CD14-positive monocyte (primary cell): Measurements from ENCODE around the gene BCL7B. TPM values are rescaled to one million over a fixed set of nuclear protein-coding genes. Genes with fewer than 3 reads are reported as not detected.

Source experiments
- DNase-seq, 3 donors: peaks; one replicate each; pipeline ENCODE4 v3.0.0-alpha.2; 2011 to 2022
- H2AFZ ChIP-seq: 2 replicates; pipeline ENCODE4 v1.6.0; 2012; ENCODE audit warnings: mild to moderate bottlenecking, low read depth, low read length, inconsistent platforms; ENCODE audit not compliant: insufficient read depth, poor library complexity, severe bottlenecking
- H3K27ac ChIP-seq, 2 donors: 1 replicate in 1 of 2; 2 replicates in 1 of 2; pipeline ENCODE4 v1.5.1; 2012 to 2013; ENCODE audit warnings: low read length in 2 of 2, control low read depth in 1 of 2, inconsistent platforms in 1 of 2, low read depth in 1 of 2, mild to moderate bottlenecking in 1 of 2
- H3K27me3 ChIP-seq, 2 donors: one replicate each; pipeline versions ENCODE4 v1.6.0 to v1.6.1; 2011 to 2013; ENCODE audit warnings: low read length in 2 of 2; ENCODE audit not compliant: control insufficient read depth in 2 of 2, insufficient read depth in 2 of 2
- H3K36me3 ChIP-seq, 2 donors: replicated peaks in 1 of 2; 1 replicate in 1 of 2; 2 replicates in 1 of 2; pipeline versions ENCODE4 v1.5.1 to v1.6.1; 2012 to 2013; ENCODE audit warnings: low read length in 2 of 2, control low read depth in 1 of 2, inconsistent platforms in 1 of 2, mild to moderate bottlenecking in 1 of 2; ENCODE audit not compliant: insufficient read depth in 2 of 2, control insufficient read depth in 1 of 2
- H3K4me1 ChIP-seq, 2 donors: 1 replicate in 1 of 2; 2 replicates in 1 of 2; pipeline versions ENCODE4 v1.5.1 to v1.6.1; 2012 to 2013; ENCODE audit warnings: low read length in 2 of 2, control low read depth in 1 of 2, inconsistent platforms in 1 of 2, mild to moderate bottlenecking in 1 of 2, moderate library complexity in 1 of 2; ENCODE audit not compliant: insufficient read depth in 2 of 2, control insufficient read depth in 1 of 2
- H3K4me2 ChIP-seq: replicated peaks from 2 replicates; pipeline ENCODE3; 2012; ENCODE audit warnings: low read length, moderate library complexity, mild to moderate bottlenecking; ENCODE audit not compliant: poor library complexity, severe bottlenecking; ENCODE audit errors: extremely low read depth
- H3K4me3 ChIP-seq, 3 experiments: fragments of 200-600 bp in 1 of 3; sonication (generic) in 1 of 3; replicated peaks in 1 of 3; 1 replicate in 2 of 3; 2 replicates in 1 of 3; pipeline ENCODE4 v1.5.1; 2011 to 2013; ENCODE audit warnings: low read length in 3 of 3, mild to moderate bottlenecking in 3 of 3, control low read depth in 2 of 3, low read depth in 2 of 3, inconsistent platforms in 1 of 3, moderate library complexity in 1 of 3
- H3K79me2 ChIP-seq: 2 replicates; pipeline ENCODE4 v1.6.0; 2012; ENCODE audit warnings: mild to moderate bottlenecking, control low read depth, inconsistent platforms, low read length, moderate library complexity; ENCODE audit not compliant: insufficient read depth
- H3K9ac ChIP-seq: 2 replicates; pipeline ENCODE4 v1.6.0; 2017; ENCODE audit warnings: low read length, mild to moderate bottlenecking; ENCODE audit not compliant: insufficient read depth, poor library complexity, severe bottlenecking
- H3K9me3 ChIP-seq, 2 donors: replicated peaks in 1 of 2; 1 replicate in 1 of 2; 2 replicates in 1 of 2; pipeline versions ENCODE4 v1.5.1 to v1.6.1; 2012 to 2013; ENCODE audit warnings: low read length in 2 of 2, control low read depth in 1 of 2; ENCODE audit not compliant: control insufficient read depth in 1 of 2, insufficient read depth in 1 of 2
- H4K20me1 ChIP-seq: 2 replicates; pipeline ENCODE4 v1.6.0; 2012; ENCODE audit warnings: mild to moderate bottlenecking, low read length, control low read depth, moderate library complexity; ENCODE audit not compliant: insufficient read depth
- H3K27ac Mint-ChIP-seq, 7 donors: one replicate each; pipeline ENCODE4 v1.8.0; 2020; ENCODE audit warnings: mild to moderate bottlenecking in 7 of 7, mixed read lengths in 7 of 7, moderate library complexity in 6 of 7, inconsistent platforms in 2 of 7
- H3K27me3 Mint-ChIP-seq, 3 donors: one replicate each; pipeline ENCODE4 v1.8.0; 2021 to 2022; ENCODE audit warnings: low read depth in 3 of 3, mild to moderate bottlenecking in 3 of 3, mixed read lengths in 3 of 3, moderate library complexity in 3 of 3, inconsistent platforms in 1 of 3
- H3K36me3 Mint-ChIP-seq, 2 donors: one replicate each; pipeline ENCODE4 v1.8.0; 2020; ENCODE audit warnings: mixed read lengths in 2 of 2, inconsistent platforms in 1 of 2, mild to moderate bottlenecking in 1 of 2
- H3K4me1 Mint-ChIP-seq: one replicate; pipeline ENCODE4 v1.8.0; 2020; ENCODE audit warnings: mild to moderate bottlenecking, mixed read lengths
- H3K4me3 Mint-ChIP-seq, 2 donors: one replicate each; pipeline ENCODE4 v1.8.0; 2020; ENCODE audit warnings: mild to moderate bottlenecking in 2 of 2, mixed read lengths in 2 of 2, moderate library complexity in 1 of 2
- H3K9me3 Mint-ChIP-seq, 7 donors: one replicate each; pipeline ENCODE4 v1.8.0; 2020 to 2022; ENCODE audit warnings: mixed read lengths in 7 of 7, mild to moderate bottlenecking in 6 of 7, moderate library complexity in 6 of 7, inconsistent platforms in 2 of 7
- WGBS: methylation state at CpG from one replicate; pipeline ENCODE4 v1.1.5; 2013; ENCODE audit warnings: missing lambda C conversion rate; ENCODE audit not compliant: insufficient coverage; 5-methylcytosine and 5-hydroxymethylcytosine counted together
- intact Hi-C, 2 donors: fragments of 100-400 bp; cut with micrococcal nuclease; formaldehyde crosslinking; loops; one replicate each; pipeline versions ENCODE4 v1.15.0 to v1.15.1; 2023
- polyA minus RNA-seq: library from RNA; depleted of rRNA, polyadenylated mRNA; stranded (reverse); fragments of >200 nt; gene quantifications from 2 replicates; pipeline ENCODE4 v1.2.3, GENCODE V29; 2012
- polyA plus RNA-seq, 3 donors: library from polyadenylated mRNA; depleted of rRNA in 1 of 3; unstranded in 2 of 3; stranded (reverse) in 1 of 3; fragments of 300-500 nt in 2 of 3; fragments of >200 nt in 1 of 3; fragmentation: Illumina TruSeq in 2 of 3; gene quantifications; 1 replicate in 2 of 3; 2 replicates in 1 of 3; pipeline ENCODE4 v1.2.3, GENCODE V29; 2012 to 2021
- total RNA-seq, 12 experiments: library from RNA in 1 of 12; stranded (reverse) in 1 of 12; fragments of 120-200 nt in 1 of 12; gene quantifications; one replicate each; pipeline ENCODE4 v1.2.4 and lab custom pipeline; 2013 to 2026; ENCODE audit warnings: mixed read lengths in 6 of 12, inconsistent platforms in 1 of 12
- TF ChIP-seq, protein P1 (sequence below): fragments of 200-600 bp; IDR thresholded peaks from one replicate; pipeline ENCODE4 v1.8.0; 2022; ENCODE audit warnings: antibody characterized with exemption, mild to moderate bottlenecking

The BCL7B gene
- 15.9 TPM for total RNA-seq (2013)
- polyA plus RNA-seq (10 to 100 TPM; 53.5 to 73.8 (median 68.7) TPM), polyA minus RNA-seq (7.2 and 16.4 TPM in 2 replicates), total RNA-seq (lab: John Stamatoyannopoulos, UW) (15.6 to 85.1 (median 51.0) reads per million in 11 experiments)

DNA sequence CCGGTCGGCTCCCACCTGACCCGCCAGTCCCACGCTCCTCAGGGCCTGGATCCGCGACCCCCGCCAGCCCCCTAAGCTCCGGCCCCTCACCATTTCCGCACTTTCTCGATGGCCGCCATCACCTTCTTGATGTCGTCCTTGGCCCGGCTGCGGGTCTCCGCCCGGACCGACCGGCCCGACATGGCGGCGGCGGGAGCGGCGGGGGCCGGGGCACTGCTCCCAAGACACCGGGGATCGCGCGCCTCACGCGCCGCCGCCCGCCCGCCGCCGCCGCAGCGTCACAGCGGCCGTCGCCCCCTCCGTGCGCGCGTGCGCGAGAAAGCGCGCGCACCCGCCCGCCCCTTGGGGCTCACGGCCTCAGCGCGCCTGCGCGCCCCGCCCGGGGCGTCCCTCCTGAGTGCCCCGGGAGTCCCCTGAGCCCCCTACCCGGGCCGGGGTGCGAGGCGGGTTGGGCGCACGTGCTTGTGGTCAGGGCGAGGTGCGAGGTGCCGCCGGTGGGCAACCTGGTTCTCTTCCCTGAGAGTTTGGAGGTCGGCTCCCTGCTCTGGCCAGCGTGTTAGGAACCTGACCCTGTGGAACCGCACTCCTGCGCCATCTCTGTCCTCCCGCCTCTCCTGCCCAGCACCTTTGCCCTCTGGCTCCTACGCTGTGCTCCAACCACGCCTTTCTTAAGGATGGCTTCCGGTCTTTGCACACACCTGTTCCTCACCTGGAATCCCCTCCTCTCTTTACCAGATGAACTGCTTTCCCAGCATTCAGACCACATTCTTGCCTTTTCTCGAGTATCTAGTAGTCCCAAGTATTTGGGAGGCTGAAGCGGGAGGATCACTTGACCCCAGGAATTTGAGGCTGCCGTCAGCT lies at the start of gene BCL7B:
Gene BCL7B (minus strand): TSS at position 294 of the 861 bp plus-strand sequence. CDS start 112 bp downstream, at position 182.
- DNase-seq, result peak; percentile 68 to 75 (median 74)
- Histone ChIP-seq H3K27ac (peak within 1 kb of the TSS; percentile 87 to 93), H3K4me3 (peak within 1 kb of the TSS; percentile 73 to 99 (median 75)), H3K79me2 (peaks cover 43% of the 10 kb centered on the region), H3K36me3 (peaks cover 4 to 28% of the 10 kb centered on the region in 2 donors), H3K4me1 (peaks cover 21 to 23% of the 10 kb centered on the region in 2 donors), H3K27me3 (no peaks in the 10 kb centered on the region), H3K9ac (peak within 1 kb of the TSS; percentile 98), H3K4me2 (peak within 1 kb of the TSS; percentile 100), H4K20me1 (peaks cover 40% of the 10 kb centered on the region), H3K9me3 (no peaks in the 10 kb centered on the region), H2AFZ (peak within 1 kb of the TSS; percentile 90)
- TF ChIP-seq, protein P1, sequence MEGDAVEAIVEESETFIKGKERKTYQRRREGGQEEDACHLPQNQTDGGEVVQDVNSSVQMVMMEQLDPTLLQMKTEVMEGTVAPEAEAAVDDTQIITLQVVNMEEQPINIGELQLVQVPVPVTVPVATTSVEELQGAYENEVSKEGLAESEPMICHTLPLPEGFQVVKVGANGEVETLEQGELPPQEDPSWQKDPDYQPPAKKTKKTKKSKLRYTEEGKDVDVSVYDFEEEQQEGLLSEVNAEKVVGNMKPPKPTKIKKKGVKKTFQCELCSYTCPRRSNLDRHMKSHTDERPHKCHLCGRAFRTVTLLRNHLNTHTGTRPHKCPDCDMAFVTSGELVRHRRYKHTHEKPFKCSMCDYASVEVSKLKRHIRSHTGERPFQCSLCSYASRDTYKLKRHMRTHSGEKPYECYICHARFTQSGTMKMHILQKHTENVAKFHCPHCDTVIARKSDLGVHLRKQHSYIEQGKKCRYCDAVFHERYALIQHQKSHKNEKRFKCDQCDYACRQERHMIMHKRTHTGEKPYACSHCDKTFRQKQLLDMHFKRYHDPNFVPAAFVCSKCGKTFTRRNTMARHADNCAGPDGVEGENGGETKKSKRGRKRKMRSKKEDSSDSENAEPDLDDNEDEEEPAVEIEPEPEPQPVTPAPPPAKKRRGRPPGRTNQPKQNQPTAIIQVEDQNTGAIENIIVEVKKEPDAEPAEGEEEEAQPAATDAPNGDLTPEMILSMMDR, result no peak
- Mint-ChIP-seq H3K36me3 (peaks cover 14 to 29% of the 10 kb centered on the region in 2 donors), H3K27ac (peak within 1 kb of the TSS; percentile 93 to 98 (median 96)), H3K27me3 (peaks cover 1 to 7% (median 5%) of the 10 kb centered on the region in 3 donors), H3K9me3 (peaks cover 0 to 2% (median 0%) of the 10 kb centered on the region in 7 donors), H3K4me1 (peaks cover 37% of the 10 kb centered on the region), H3K4me3 (peak within 1 kb of the TSS; percentile 86 to 93)
- intact Hi-C loops, result loop anchor here (2.0 to 10.0 kb wide), 4 partner anchors 21 to 47 kb away; partner anchors contain the start of genes BAZ1B (in 1 of the 2) and TBL2 (in 1 of the 2)
- 5% methylated on average over 77 of the region's 83 CpGs for WGBS

DNA sequence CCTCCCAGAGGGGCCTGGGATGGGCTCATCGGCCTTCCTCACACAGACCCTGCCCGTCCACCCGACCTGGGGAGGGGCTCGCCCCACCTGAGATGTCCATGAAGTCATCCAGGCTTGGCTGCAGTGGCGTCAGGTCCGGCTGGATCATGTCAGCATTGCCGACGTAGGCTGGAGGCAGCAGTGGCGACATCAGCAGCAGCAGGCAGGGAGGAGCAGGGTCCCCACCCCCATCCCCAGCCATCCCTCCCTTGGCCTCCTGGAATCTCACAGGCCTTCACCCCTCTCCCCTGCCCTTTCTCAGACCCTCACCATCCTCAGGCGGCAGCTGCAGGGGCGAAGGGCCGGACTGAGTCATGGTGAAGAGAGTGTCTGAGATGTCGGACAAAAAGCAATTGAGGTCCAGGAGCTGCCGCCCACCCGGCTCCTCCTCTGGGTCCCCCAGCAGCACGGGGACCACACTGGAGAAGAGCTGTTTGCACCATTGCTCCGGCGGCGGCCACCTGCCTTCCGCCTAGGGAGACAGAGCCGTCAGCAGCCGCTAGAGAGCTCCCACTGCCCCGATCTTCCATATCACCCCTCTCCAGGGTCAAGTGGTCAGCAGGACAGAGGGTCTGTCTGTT lies 48.2 kb upstream of the BCL7B start:
- no peak overlapping the region for H3K27ac Mint-ChIP-seq

More for the DNA sequence above, 48.2 kb upstream of the BCL7B start:
- Histone ChIP-seq H3K27ac (no peak overlapping the region), H3K4me2 (no peak overlapping the region), H3K9me3 (peaks cover 0 to 4% of the 10 kb centered on the region in 2 donors), H4K20me1 (no peaks in the 10 kb centered on the region), H3K4me3 (no peak overlapping the region), H3K36me3 (no peaks in the 10 kb centered on the region), H3K79me2 (no peaks in the 10 kb centered on the region), H3K9ac (no peak overlapping the region), H3K4me1 (peaks cover 29 to 38% of the 10 kb centered on the region in 2 donors), H2AFZ (no peak overlapping the region), H3K27me3 (peaks cover 0 to 54% of the 10 kb centered on the region in 2 donors)
- peaks cover 35% of the 10 kb centered on the region for H3K4me1 Mint-ChIP-seq
- H3K27me3 Mint-ChIP-seq, result peaks cover 57 to 76% (median 73%) of the 10 kb centered on the region in 3 donors
- DNase-seq, result no peak
- TF ChIP-seq, protein P1, result no peak
- intact Hi-C loops, result loop anchor here (5.0 to 10.0 kb wide), 4 partner anchors 51 to 249 kb away; partner anchors contain the start of genes VPS37D (in 2 of the 2) and BCL7B (in 1 of the 2)
- peak overlapping the region in 1 of 2 donors; percentile 42 for H3K4me3 Mint-ChIP-seq
- peaks cover 5 to 9% of the 10 kb centered on the region in 2 donors for H3K36me3 Mint-ChIP-seq
- WGBS, result 82% methylated on average over 23 of the region's 23 CpGs
- H3K9me3 Mint-ChIP-seq, result peaks cover 3 to 14% (median 6%) of the 10 kb centered on the region in 7 donors
